HUDEP-2 (cell line): Measurements from ENCODE around the gene LRRC75A.
"Not testable (repeated sequence)": the region's sequence is repeated elsewhere in the genome, so short reads cannot be mapped to it uniquely, and the experiment has no call there.

Experiments used
- DNase-seq, 76 experiments: peaks; one replicate each; lab custom pipeline; 2025; ENCODE audit not compliant: unreplicated experiment in 76 of 76; lab: John Stamatoyannopoulos, UW

LRRC75A gene

GRCh38 chr17:16455997-16456741, 35.8 kb downstream of the LRRC75A start:
- DNase-seq = peak in 2 of 76 experiments; percentile 34 to 52

GRCh38 chr17:16453493-16453851, 38.5 kb downstream of the LRRC75A start:
- DNase-seq = no peak

GRCh38 chr17:16452268-16452667, 39.7 kb downstream of the LRRC75A start:
- not testable (repeated sequence) for DNase-seq

- DNase-seq = no peak
Measured at GRCh38 chr17:16450028-16450427, 42.0 kb downstream of the LRRC75A start.

GRCh38 chr17:16449121-16449570, 42.8 kb downstream of the LRRC75A start:
- peak in 1 of 76 experiments; percentile 5 for DNase-seq

- no peak for DNase-seq
Measured at GRCh38 chr17:16448490-16448889, 43.5 kb downstream of the LRRC75A start.

- DNase-seq = no peak
Measured at GRCh38 chr17:16447676-16448075, 44.3 kb downstream of the LRRC75A start.

GRCh38 chr17:16446338-16446983, 45.5 kb downstream of the LRRC75A start:
- DNase-seq = peak in 5 of 76 experiments; percentile 17 to 32 (median 26)

GRCh38 chr17:16444258-16444886, 47.6 kb downstream of the LRRC75A start:
- DNase-seq = peak in 30 of 76 experiments; percentile 10 to 53 (median 31)

- DNase-seq = peak in 25 of 76 experiments; percentile 16 to 70 (median 43)
Measured at GRCh38 chr17:16443511-16444257, 48.3 kb downstream of the LRRC75A start.

GRCh38 chr17:16442594-16443510, 49.1 kb downstream of the LRRC75A start:
- DNase-seq = peak in 18 of 76 experiments; percentile 19 to 63 (median 45)

GRCh38 chr17:16442141-16442540, 49.9 kb downstream of the LRRC75A start:
- DNase-seq = peak in 24 of 76 experiments; percentile 9 to 57 (median 28)

- peak in 2 of 76 experiments; percentile 13 to 25 for DNase-seq
Measured at GRCh38 chr17:16440901-16441629, 50.9 kb downstream of the LRRC75A start.

GRCh38 chr17:16440354-16440753, 51.6 kb downstream of the LRRC75A start:
- peak in 1 of 76 experiments; percentile 31 for DNase-seq

- DNase-seq = peak in 24 of 76 experiments; percentile 12 to 66 (median 30)
Measured at GRCh38 chr17:16439811-16440351, 52.1 kb downstream of the LRRC75A start.

GRCh38 chr17:16439303-16439791, 52.6 kb downstream of the LRRC75A start:
- DNase-seq = peak in 15 of 76 experiments; percentile 22 to 53 (median 36)

- peak in 74 of 76 experiments; percentile 91 to 99 (median 96) for DNase-seq
Measured at GRCh38 chr17:16438557-16439302, 53.3 kb downstream of the LRRC75A start.

- no peak for DNase-seq
Measured at GRCh38 chr17:16438173-16438556, 53.8 kb downstream of the LRRC75A start.
